ENCODE results near the gene TLE3.

Gene TLE3

GRCh38 chr15:70092464-70093027 lies 5.2 kb downstream of the TLE3 start:
- H3K27ac ChIP-seq: no peak overlapping the region
- H3K9me3 ChIP-seq (ENCODE audit: low read depth, low read length): no peaks in the 10 kb centered on the region
- DNase-seq (ENCODE audit: low read depth, low spot score): no peak
- H3K4me3 ChIP-seq: peak overlapping the region; percentile 17; the same call in 1 of the 2 replicates
- peaks cover 67% of the 10 kb centered on the region for H3K36me3 ChIP-seq (ENCODE audit: insufficient read depth, low read length)
- TF ChIP-seq POLR2AphosphoS5 (IDR thresholded peaks at IDR 0.05; ENCODE audit: borderline replicate concordance, low read depth, low read length) (no peak), FOXP2 (optimal IDR thresholded peaks at IDR 0.05; ENCODE audit: control extremely low read depth, extremely low read length, insufficient read depth) (no peak)
- no peak overlapping the region for H3K9ac ChIP-seq (ENCODE audit: insufficient read length)

- no peak overlapping the region for H3K4me3 ChIP-seq
- no peaks in the 10 kb centered on the region for H3K9me3 ChIP-seq (ENCODE audit: low read depth, low read length)
- no peak for DNase-seq (ENCODE audit: low read depth, low spot score)
- no peak overlapping the region for H3K27ac ChIP-seq
- peaks cover 74% of the 10 kb centered on the region for H3K36me3 ChIP-seq (ENCODE audit: insufficient read depth, low read length)
- H3K9ac ChIP-seq (ENCODE audit: insufficient read length): no peak overlapping the region
- TF ChIP-seq FOXP2 (optimal IDR thresholded peaks at IDR 0.05; ENCODE audit: control extremely low read depth, extremely low read length, insufficient read depth) (no peak), EZH2 (IDR thresholded peaks at IDR 0.05) (no peak), POLR2AphosphoS5 (IDR thresholded peaks at IDR 0.05; ENCODE audit: borderline replicate concordance, low read depth, low read length) (no peak)
Observed at GRCh38 chr15:70091726-70092463, 5.8 kb downstream of the TLE3 start.

GRCh38 chr15:70090436-70091296 lies 7.1 kb downstream of the TLE3 start:
- no peak for DNase-seq (ENCODE audit: low read depth, low spot score)
- Histone ChIP-seq H3K4me3 (no peak overlapping the region), H3K9me3 (ENCODE audit: low read depth, low read length) (no peaks in the 10 kb centered on the region), H3K27ac (no peak overlapping the region), H3K36me3 (ENCODE audit: insufficient read depth, low read length) (peaks cover 86% of the 10 kb centered on the region), H3K9ac (ENCODE audit: insufficient read length) (no peak overlapping the region)
- TF ChIP-seq POLR2AphosphoS5 (IDR thresholded peaks at IDR 0.05; ENCODE audit: borderline replicate concordance, low read depth, low read length): no peak
- no peak for TF ChIP-seq EZH2 (IDR thresholded peaks at IDR 0.05)
- no peak for TF ChIP-seq FOXP2 (optimal IDR thresholded peaks at IDR 0.05; ENCODE audit: control extremely low read depth, extremely low read length, insufficient read depth)

GRCh38 chr15:70089692-70089971 lies 8.1 kb downstream of the TLE3 start:
- H3K36me3 ChIP-seq (ENCODE audit: insufficient read depth, low read length): peaks cover 89% of the 10 kb centered on the region
- no peak overlapping the region for H3K9ac ChIP-seq (ENCODE audit: insufficient read length)
- H3K9me3 ChIP-seq (ENCODE audit: low read depth, low read length): no peaks in the 10 kb centered on the region
- no peak overlapping the region for H3K4me3 ChIP-seq
- TF ChIP-seq EZH2 (IDR thresholded peaks at IDR 0.05) (no peak), FOXP2 (optimal IDR thresholded peaks at IDR 0.05; ENCODE audit: control extremely low read depth, extremely low read length, insufficient read depth) (no peak)
- no peak overlapping the region for H3K27ac ChIP-seq
- no peak for DNase-seq (ENCODE audit: low read depth, low spot score)

GRCh38 chr15:70088887-70089691 lies 8.6 kb downstream of the TLE3 start:
- no peak overlapping the region for H3K9ac ChIP-seq (ENCODE audit: insufficient read length)

GRCh38 chr15:70088455-70088854 lies 9.3 kb downstream of the TLE3 start:
- no peak overlapping the region for H3K9ac ChIP-seq (ENCODE audit: insufficient read length)
- H3K4me3 ChIP-seq: no peak overlapping the region
- no peak for DNase-seq (ENCODE audit: low read depth, low spot score)
- no peaks in the 10 kb centered on the region for H3K9me3 ChIP-seq (ENCODE audit: low read depth, low read length)
- no peak for TF ChIP-seq FOXP2 (optimal IDR thresholded peaks at IDR 0.05; ENCODE audit: control extremely low read depth, extremely low read length, insufficient read depth)
- no peak for TF ChIP-seq EZH2 (IDR thresholded peaks at IDR 0.05)
- no peak for TF ChIP-seq POLR2AphosphoS5 (IDR thresholded peaks at IDR 0.05; ENCODE audit: borderline replicate concordance, low read depth, low read length)
- H3K36me3 ChIP-seq (ENCODE audit: insufficient read depth, low read length): peaks cover 90% of the 10 kb centered on the region
- H3K27ac ChIP-seq: no peak overlapping the region

More at GRCh38 chr15:70088887-70089691, 8.6 kb downstream of the TLE3 start:
- Histone ChIP-seq H3K9me3 (ENCODE audit: low read depth, low read length) (no peaks in the 10 kb centered on the region), H3K36me3 (ENCODE audit: insufficient read depth, low read length) (peaks cover 91% of the 10 kb centered on the region), H3K27ac (no peak overlapping the region), H3K4me3 (no peak overlapping the region)
- DNase-seq (ENCODE audit: low read depth, low spot score): no peak
- TF ChIP-seq POLR2AphosphoS5 (IDR thresholded peaks at IDR 0.05; ENCODE audit: borderline replicate concordance, low read depth, low read length) (no peak), EZH2 (IDR thresholded peaks at IDR 0.05) (no peak), FOXP2 (optimal IDR thresholded peaks at IDR 0.05; ENCODE audit: control extremely low read depth, extremely low read length, insufficient read depth) (no peak)

- H3K36me3 ChIP-seq (ENCODE audit: insufficient read depth, low read length): peaks cover 88% of the 10 kb centered on the region
- no peak overlapping the region for H3K9ac ChIP-seq (ENCODE audit: insufficient read length)
Observed at GRCh38 chr15:70087708-70088352, 9.9 kb downstream of the TLE3 start.

More at GRCh38 chr15:70087708-70088352, 9.9 kb downstream of the TLE3 start:
- no peak for DNase-seq (ENCODE audit: low read depth, low spot score)
- H3K9me3 ChIP-seq (ENCODE audit: low read depth, low read length): no peaks in the 10 kb centered on the region
- TF ChIP-seq EZH2 (IDR thresholded peaks at IDR 0.05): no peak
- TF ChIP-seq FOXP2 (optimal IDR thresholded peaks at IDR 0.05; ENCODE audit: control extremely low read depth, extremely low read length, insufficient read depth): no peak
- no peak for TF ChIP-seq POLR2AphosphoS5 (IDR thresholded peaks at IDR 0.05; ENCODE audit: borderline replicate concordance, low read depth, low read length)
- no peak overlapping the region for H3K4me3 ChIP-seq
- H3K27ac ChIP-seq: no peak overlapping the region

Data from SK-N-MC (cell line).